SK-N-SH (cell line): ENCODE data around the gene C10orf67. TPM values are rescaled to one million over a fixed set of nuclear protein-coding genes. Genes with fewer than 3 reads are reported as not detected.

Experiments
- CTCF ChIA-PET: fragments of 300-600, 350-600 bp; formaldehyde crosslinking; extraction: SDS; loops from one replicate; lab custom pipeline; 2021; lab: Yijun Ruan, JAX
- POLR2A ChIA-PET: fragments of 350-600 bp; sonication (Branson Sonifier 250); formaldehyde crosslinking; extraction: SDS; loops from one replicate; lab custom pipeline; 2020; ENCODE audit warnings: antibody characterized with exemption, inconsistent platforms; lab: Yijun Ruan, JAX
- DNase-seq: peaks from one replicate; pipeline ENCODE4 v3.0.0; 2012
- H2AFZ ChIP-seq: fragments of 200-600 bp; sonication (generic); 2 replicates; pipeline ENCODE4 v1.8.1; 2016; ENCODE audit warnings: antibody characterized with exemption, mild to moderate bottlenecking, low read depth
- H3F3A ChIP-seq: fragments of 200-600 bp; sonication (generic); replicated peaks from 2 replicates; pipeline ENCODE3; 2016; ENCODE audit warnings: antibody characterized with exemption, mild to moderate bottlenecking; ENCODE audit not compliant: insufficient read depth
- H3K27ac ChIP-seq, 2 experiments: fragments of 200-500 bp in 1 of 2; fragments of 200-600 bp in 1 of 2; sonication (Bioruptor generic) in 1 of 2; sonication (generic), shearing (Covaris generic) in 1 of 2; 2 replicates each; pipeline versions ENCODE4 v1.5.1 to v1.6.1; 2014 to 2016; ENCODE audit warnings: low read depth in 2 of 2, inconsistent platforms in 1 of 2, low read length in 1 of 2, mild to moderate bottlenecking in 1 of 2, mixed read lengths in 1 of 2
- H3K27me3 ChIP-seq: fragments of 200-600 bp; sonication (generic), shearing (Covaris generic); 2 replicates; pipeline ENCODE4 v1.6.1; 2016; ENCODE audit warnings: mixed run types; ENCODE audit not compliant: insufficient read depth
- H3K36me3 ChIP-seq, 2 experiments: fragments of 200-500 bp in 1 of 2; fragments of 200-600 bp in 1 of 2; sonication (Bioruptor generic) in 1 of 2; sonication (generic) in 1 of 2; replicated peaks in 1 of 2; 2 replicates each; pipeline versions ENCODE3 to v1.5.1; 2014 to 2016; ENCODE audit warnings: low read length in 1 of 2, mild to moderate bottlenecking in 1 of 2; ENCODE audit not compliant: insufficient read depth in 2 of 2, control insufficient read depth in 1 of 2
- H3K4me1 ChIP-seq, 2 experiments: fragments of 200-500 bp in 1 of 2; fragments of 200-600 bp in 1 of 2; sonication (Bioruptor generic) in 1 of 2; sonication (generic), shearing (Covaris generic) in 1 of 2; 2 replicates each; pipeline versions ENCODE4 v1.5.1 to v1.6.1; 2014 to 2016; ENCODE audit warnings: low read depth in 1 of 2, low read length in 1 of 2, mixed run types in 1 of 2; ENCODE audit not compliant: insufficient read depth in 2 of 2, control insufficient read depth in 1 of 2
- H3K4me2 ChIP-seq: fragments of 200-600 bp; sonication (generic), shearing (Covaris generic); 2 replicates; pipeline ENCODE4 v1.6.1; 2017; ENCODE audit warnings: mixed run types
- H3K4me3 ChIP-seq, 2 experiments: fragments of 200-500 bp in 1 of 2; fragments of 200-600 bp in 1 of 2; sonication (Bioruptor generic) in 1 of 2; sonication (generic), shearing (Covaris generic) in 1 of 2; 2 replicates each; pipeline versions ENCODE4 v1.5.1 to v1.8.1; 2014 to 2016; ENCODE audit warnings: low read depth in 2 of 2, inconsistent platforms in 1 of 2, low read length in 1 of 2, mild to moderate bottlenecking in 1 of 2, mixed read lengths in 1 of 2, moderate library complexity in 1 of 2
- H3K79me2 ChIP-seq: fragments of 200-600 bp; sonication (generic); 2 replicates; pipeline ENCODE4 v1.8.1; 2017; ENCODE audit warnings: mild to moderate bottlenecking; ENCODE audit not compliant: insufficient read depth
- H3K9ac ChIP-seq: fragments of 200-600 bp; sonication (generic); 2 replicates; pipeline ENCODE4 v1.6.1; 2017; ENCODE audit warnings: mixed run types
- H3K9me2 ChIP-seq: fragments of 200-600 bp; sonication (generic); 2 replicates; pipeline ENCODE4 v1.6.1; 2017; ENCODE audit warnings: mixed run types
- H3K9me3 ChIP-seq: fragments of 200-600 bp; sonication (generic); 2 replicates; pipeline ENCODE4 v1.6.1; 2017; ENCODE audit warnings: mixed run types, mild to moderate bottlenecking, moderate library complexity
- H4K20me1 ChIP-seq: fragments of 200-600 bp; sonication (generic); 2 replicates; pipeline ENCODE4 v1.6.1; 2017; ENCODE audit warnings: mild to moderate bottlenecking, mixed run types; ENCODE audit not compliant: insufficient read depth
- EP300 ChIP-seq, 2 experiments: IDR thresholded peaks; 2 replicates each; pipeline versions ENCODE4 v1.4.0 to v1.6.1; 2012; ENCODE audit warnings: borderline replicate concordance in 1 of 2, low read depth in 1 of 2, low read length in 1 of 2
- FOSL2 ChIP-seq: IDR thresholded peaks from 2 replicates; pipeline ENCODE4 v1.4.0; 2012; ENCODE audit warnings: low read depth, mild to moderate bottlenecking, moderate library complexity, borderline replicate concordance
- GABPA ChIP-seq: IDR thresholded peaks from 2 replicates; pipeline ENCODE4 v1.4.0; 2012; ENCODE audit warnings: low read depth, mild to moderate bottlenecking
- GATA2 ChIP-seq: sonication (generic); formaldehyde crosslinking; IDR thresholded peaks from 2 replicates; pipeline ENCODE4 v1.5.0; 2020; ENCODE audit warnings: mild to moderate bottlenecking, missing genetic modification reagents
- JUND ChIP-seq: IDR thresholded peaks from 2 replicates; pipeline ENCODE4 v1.4.0; 2012
- MXI1 ChIP-seq: IDR thresholded peaks from 2 replicates; pipeline ENCODE4 v1.6.1; 2012; ENCODE audit warnings: mild to moderate bottlenecking, low read depth, low read length, improper control_type of control experiment
- NRF1 ChIP-seq: IDR thresholded peaks from 2 replicates; pipeline ENCODE4 v1.6.1; 2012; ENCODE audit warnings: low read depth, mild to moderate bottlenecking, low read length
- RCOR1 ChIP-seq: fragments of 150-350 bp; IDR thresholded peaks from 2 replicates; pipeline ENCODE4 v1.6.1; 2017; ENCODE audit warnings: antibody characterized with exemption, low read length
- SIN3A ChIP-seq: IDR thresholded peaks from 2 replicates; pipeline ENCODE4 v1.6.1; 2012; ENCODE audit warnings: low read depth, mild to moderate bottlenecking, low read length, moderate library complexity, borderline replicate concordance
- TEAD4 ChIP-seq: IDR thresholded peaks from 2 replicates; pipeline ENCODE4 v1.4.0; 2012; ENCODE audit warnings: mild to moderate bottlenecking, borderline replicate concordance; ENCODE audit not compliant: insufficient read depth
- USF1 ChIP-seq: IDR thresholded peaks from 2 replicates; pipeline ENCODE4 v1.4.0; 2012; ENCODE audit warnings: low read depth, borderline replicate concordance
- ZBTB33 ChIP-seq: IDR thresholded peaks from 2 replicates; pipeline ENCODE4 v1.4.0; 2012; ENCODE audit warnings: low read depth, borderline replicate concordance
- WGBS: methylation state at CpG from one replicate; pipeline ENCODE4 v1.1.6; 2017; ENCODE audit warnings: low lambda C conversion rate; 5-methylcytosine and 5-hydroxymethylcytosine counted together
- polyA plus RNA-seq, 3 experiments: library from polyadenylated mRNA; depleted of rRNA; stranded (reverse); fragments of >200 nt; gene quantifications; 2 replicates each; pipeline ENCODE4 v1.2.3, GENCODE V29; 2012
- TF ChIP-seq, protein P1 (sequence below): fragments of 150-350 bp; IDR thresholded peaks from 2 replicates; pipeline ENCODE4 v1.6.1; 2016; ENCODE audit warnings: mild to moderate bottlenecking, low read depth, low read length
- TF ChIP-seq, protein P2 (sequence below): IDR thresholded peaks from 2 replicates; pipeline ENCODE4 v1.4.0; 2012; ENCODE audit warnings: low read depth
- TF ChIP-seq, protein P3 (sequence below): IDR thresholded peaks from 2 replicates; pipeline ENCODE4 v1.6.1; 2012; ENCODE audit warnings: mild to moderate bottlenecking, low read depth, low read length, moderate library complexity

Gene C10orf67
- polyA plus RNA-seq, 1 of the 3 experiments (the other 2 are of a cell fraction) = 0.97 TPM

DNA sequence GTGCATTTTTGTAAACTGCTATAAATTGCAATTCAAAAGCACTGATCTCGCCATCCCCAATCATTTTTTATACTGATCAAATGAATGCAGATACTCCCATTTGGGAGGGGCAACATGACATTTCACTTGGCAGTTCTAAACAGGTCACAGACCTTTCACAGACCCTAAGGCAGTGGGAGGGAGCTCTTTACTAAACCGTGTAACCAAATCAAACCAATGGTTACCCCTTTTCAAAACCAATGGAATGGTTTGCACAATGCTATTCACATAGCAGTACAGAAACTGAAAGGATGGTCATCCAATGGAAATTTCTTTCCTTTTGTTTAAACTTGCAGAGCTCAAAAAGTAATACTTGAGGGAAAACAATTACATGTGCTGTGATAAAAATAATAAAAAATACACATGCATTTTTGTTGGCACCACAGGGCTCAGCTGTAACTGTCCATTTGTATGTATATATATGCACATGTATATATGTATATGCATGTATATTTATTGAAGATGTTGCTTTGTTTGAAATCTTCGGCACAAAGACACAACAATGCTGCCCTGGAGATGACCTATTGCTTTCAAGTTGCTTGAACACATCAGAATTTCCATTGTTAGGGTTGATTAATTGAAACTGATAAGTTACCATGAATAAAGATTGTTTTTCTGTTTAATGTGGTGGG, 138.5 kb downstream of the C10orf67 start:
- H3K27me3 ChIP-seq = peaks cover under 1% of the 10 kb centered on the region; the same call in 1 of the 2 replicates

DNA sequence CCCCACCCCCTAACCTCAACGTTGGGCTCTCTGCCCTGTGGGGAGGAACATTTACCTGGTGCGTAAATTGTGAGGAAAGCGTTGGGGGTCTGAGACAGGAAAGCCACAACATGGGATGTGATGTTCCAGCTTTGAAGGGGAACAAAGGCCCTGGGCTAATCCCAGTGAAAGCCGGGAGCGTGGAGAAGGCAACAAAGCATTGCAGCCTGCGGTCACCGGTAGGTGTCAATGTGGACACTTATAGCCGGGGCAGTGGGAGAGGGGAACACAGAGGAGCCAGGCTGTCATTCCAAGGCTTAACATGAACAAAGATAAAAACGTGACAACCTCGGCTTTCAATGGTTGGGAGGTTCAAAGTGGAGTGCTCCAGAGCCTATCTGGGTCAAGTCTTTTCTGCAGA, 139.8 kb downstream of the C10orf67 start:
- ChIA-PET CTCF (interaction anchor here (3.4 kb wide), 1 partner anchor 47 kb away, joined by 17 read pairs; no protein-coding TSS in a partner anchor), POLR2A (no interaction called here)
- Histone ChIP-seq H3K9me3 (no peaks in the 10 kb centered on the region), H3K4me1 (no peaks in the 10 kb centered on the region), H3K27ac (no peak overlapping the region), H3K4me2 (no peak overlapping the region), H3K36me3 (no peaks in the 10 kb centered on the region), H3K79me2 (no peaks in the 10 kb centered on the region), H3K9ac (no peak overlapping the region), H3K9me2 (no peaks in the 10 kb centered on the region), H2AFZ (no peak overlapping the region), H3K27me3 (peaks cover 14% of the 10 kb centered on the region; the same call in 1 of the 2 replicates), H4K20me1 (no peaks in the 10 kb centered on the region), H3K4me3 (no peak overlapping the region), H3F3A (no peaks in the 10 kb centered on the region)
- 59% methylated on average over 10 of the region's 10 CpGs for WGBS
- no peak for DNase-seq
- TF ChIP-seq NRF1 (no peak), JUND (no peak), USF1 (no peak), TEAD4 (no peak), GABPA (no peak), ZBTB33 (no peak), FOSL2 (no peak), RCOR1 (no peak), GATA2 (CRISPR knock-in tag) (no peak)
- TF ChIP-seq, protein P1, sequence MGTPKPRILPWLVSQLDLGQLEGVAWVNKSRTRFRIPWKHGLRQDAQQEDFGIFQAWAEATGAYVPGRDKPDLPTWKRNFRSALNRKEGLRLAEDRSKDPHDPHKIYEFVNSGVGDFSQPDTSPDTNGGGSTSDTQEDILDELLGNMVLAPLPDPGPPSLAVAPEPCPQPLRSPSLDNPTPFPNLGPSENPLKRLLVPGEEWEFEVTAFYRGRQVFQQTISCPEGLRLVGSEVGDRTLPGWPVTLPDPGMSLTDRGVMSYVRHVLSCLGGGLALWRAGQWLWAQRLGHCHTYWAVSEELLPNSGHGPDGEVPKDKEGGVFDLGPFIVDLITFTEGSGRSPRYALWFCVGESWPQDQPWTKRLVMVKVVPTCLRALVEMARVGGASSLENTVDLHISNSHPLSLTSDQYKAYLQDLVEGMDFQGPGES = no peak
- TF ChIP-seq, protein P2, sequence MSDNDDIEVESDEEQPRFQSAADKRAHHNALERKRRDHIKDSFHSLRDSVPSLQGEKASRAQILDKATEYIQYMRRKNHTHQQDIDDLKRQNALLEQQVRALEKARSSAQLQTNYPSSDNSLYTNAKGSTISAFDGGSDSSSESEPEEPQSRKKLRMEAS = no peak

More for the DNA sequence above, 138.5 kb downstream of the C10orf67 start:
- no peak overlapping the region for H3K4me3 ChIP-seq
- CTCF ChIA-PET = interaction anchor here (3.4 kb wide), 1 partner anchor 48 kb away, joined by 17 read pairs; no protein-coding TSS in a partner anchor
- H3K4me2 ChIP-seq = no peak overlapping the region
- POLR2A ChIA-PET = no interaction called here
- DNase-seq = no peak
- no peaks in the 10 kb centered on the region for H3K9me2 ChIP-seq
- H3K36me3 ChIP-seq = no peaks in the 10 kb centered on the region
- no peak overlapping the region for H3K9ac ChIP-seq
- no peaks in the 10 kb centered on the region for H3K79me2 ChIP-seq
- WGBS = 16% methylated on average over 3 of the region's 3 CpGs
- no peaks in the 10 kb centered on the region for H3K4me1 ChIP-seq
- H2AFZ ChIP-seq = no peak overlapping the region
- H3K9me3 ChIP-seq = no peaks in the 10 kb centered on the region
- no peak for TF ChIP-seq SIN3A
- TF ChIP-seq MXI1 = no peak
- TF ChIP-seq, protein P3, sequence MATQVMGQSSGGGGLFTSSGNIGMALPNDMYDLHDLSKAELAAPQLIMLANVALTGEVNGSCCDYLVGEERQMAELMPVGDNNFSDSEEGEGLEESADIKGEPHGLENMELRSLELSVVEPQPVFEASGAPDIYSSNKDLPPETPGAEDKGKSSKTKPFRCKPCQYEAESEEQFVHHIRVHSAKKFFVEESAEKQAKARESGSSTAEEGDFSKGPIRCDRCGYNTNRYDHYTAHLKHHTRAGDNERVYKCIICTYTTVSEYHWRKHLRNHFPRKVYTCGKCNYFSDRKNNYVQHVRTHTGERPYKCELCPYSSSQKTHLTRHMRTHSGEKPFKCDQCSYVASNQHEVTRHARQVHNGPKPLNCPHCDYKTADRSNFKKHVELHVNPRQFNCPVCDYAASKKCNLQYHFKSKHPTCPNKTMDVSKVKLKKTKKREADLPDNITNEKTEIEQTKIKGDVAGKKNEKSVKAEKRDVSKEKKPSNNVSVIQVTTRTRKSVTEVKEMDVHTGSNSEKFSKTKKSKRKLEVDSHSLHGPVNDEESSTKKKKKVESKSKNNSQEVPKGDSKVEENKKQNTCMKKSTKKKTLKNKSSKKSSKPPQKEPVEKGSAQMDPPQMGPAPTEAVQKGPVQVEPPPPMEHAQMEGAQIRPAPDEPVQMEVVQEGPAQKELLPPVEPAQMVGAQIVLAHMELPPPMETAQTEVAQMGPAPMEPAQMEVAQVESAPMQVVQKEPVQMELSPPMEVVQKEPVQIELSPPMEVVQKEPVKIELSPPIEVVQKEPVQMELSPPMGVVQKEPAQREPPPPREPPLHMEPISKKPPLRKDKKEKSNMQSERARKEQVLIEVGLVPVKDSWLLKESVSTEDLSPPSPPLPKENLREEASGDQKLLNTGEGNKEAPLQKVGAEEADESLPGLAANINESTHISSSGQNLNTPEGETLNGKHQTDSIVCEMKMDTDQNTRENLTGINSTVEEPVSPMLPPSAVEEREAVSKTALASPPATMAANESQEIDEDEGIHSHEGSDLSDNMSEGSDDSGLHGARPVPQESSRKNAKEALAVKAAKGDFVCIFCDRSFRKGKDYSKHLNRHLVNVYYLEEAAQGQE = no peak
- TF ChIP-seq USF1 = no peak
- TF ChIP-seq EP300 (IDR thresholded peaks at IDR 0.05; ENCODE audit: borderline replicate concordance in 1 of 2, low read depth in 1 of 2, low read length in 1 of 2) = no peak
- H4K20me1 ChIP-seq = no peaks in the 10 kb centered on the region
- H3F3A ChIP-seq = no peaks in the 10 kb centered on the region
- no peak overlapping the region for H3K27ac ChIP-seq
